Kidney (tissue), 14 donors: Measurements from ENCODE around the gene AP3M1. TPM values are rescaled to one million over a fixed set of nuclear protein-coding genes. Genes with fewer than 3 reads are reported as not detected.

ENCODE experiments used
- DNase-seq, 5 donors: peaks; one replicate each; pipeline ENCODE4 v3.0.0-alpha.2; 2013 to 2020
- FAIRE-seq: peaks from 2 replicates; lab custom pipeline; 2012; peaks lifted over from hg19 to GRCh38; lab: Jason Lieb, UNC
- H3K27ac ChIP-seq, 2 donors: one replicate each; pipeline ENCODE4 v1.7.0; 2013; ENCODE audit warnings: low read depth in 2 of 2, low read length in 2 of 2, inconsistent platforms in 1 of 2
- H3K27me3 ChIP-seq: one replicate; pipeline ENCODE4 v1.7.1; 2013; ENCODE audit warnings: low read length, inconsistent platforms; ENCODE audit not compliant: control insufficient read depth, insufficient read depth
- H3K36me3 ChIP-seq, 3 donors: one replicate each; pipeline versions ENCODE4 v1.7.0 to v1.7.1; 2013; ENCODE audit warnings: low read length in 3 of 3, control low read depth in 1 of 3, inconsistent platforms in 1 of 3; ENCODE audit not compliant: insufficient read depth in 3 of 3, control insufficient read depth in 2 of 3
- H3K4me1 ChIP-seq, 3 donors: one replicate each; pipeline versions ENCODE4 v1.7.0 to v1.7.1; 2013; ENCODE audit warnings: low read length in 3 of 3, inconsistent platforms in 1 of 3, low read depth in 1 of 3; ENCODE audit not compliant: control insufficient read depth in 2 of 3, insufficient read depth in 2 of 3
- H3K4me3 ChIP-seq, 3 donors: one replicate each; pipeline versions ENCODE4 v1.7.0 to v1.8.1; 2013; ENCODE audit warnings: low read length in 3 of 3, control low read depth in 1 of 3, inconsistent platforms in 1 of 3
- H3K9ac ChIP-seq, 3 donors: one replicate each; pipeline versions ENCODE4 v1.7.0 to v1.7.1; 2013; ENCODE audit warnings: low read length in 3 of 3, control low read depth in 1 of 3, inconsistent platforms in 1 of 3
- H3K9me3 ChIP-seq, 3 donors: one replicate each; pipeline versions ENCODE4 v1.7.0 to v1.7.1; 2013; ENCODE audit warnings: low read length in 3 of 3, control low read depth in 1 of 3, inconsistent platforms in 1 of 3; ENCODE audit not compliant: control insufficient read depth in 2 of 3, insufficient read depth in 1 of 3
- CTCF ChIP-seq: IDR thresholded peaks from 3 replicates; pipeline ENCODE4 v1.5.1; 2012; ENCODE audit warnings: mild to moderate bottlenecking, moderate library complexity, borderline replicate concordance; ENCODE audit not compliant: insufficient read depth; ENCODE audit errors: extremely low read depth
- intact Hi-C: fragments of 100-400 bp; cut with DNase I; formaldehyde crosslinking; loops from one replicate; pipeline ENCODE4 v1.11.1; 2022
- polyA plus RNA-seq: library from polyadenylated mRNA; stranded (reverse); fragments of 350-450 nt; fragmentation: Illumina TruSeq; extraction: RNeasy Lipid Tissue Mini Kit (QIAGEN cat#74804); gene quantifications from one replicate; pipeline ENCODE4 v1.2.3, GENCODE V29; 2014; ENCODE audit warnings: low read depth, low replicate concordance; ENCODE audit not compliant: insufficient read depth
- total RNA-seq: library from RNA; stranded (reverse); fragmentation: NEBNext Ultra II Directional; extraction: Animal tissue kit (Norgen Biotek cat#: 25700); gene quantifications from one replicate; pipeline ENCODE4 v1.2.1, GENCODE V29; 2021
- donor health status: control.
- donor health status: control.
- donor health status: control.
- donor health status: control.
- donor health status: control.
- donor health status: DM: yes; HTN: yes; CAD: no.
- donor health status: Normal renal cell carcinoma (clear cell type).

Gene AP3M1
- total and polyA plus RNA-seq, 2 donors from 2014 or later = 14.6 to 30.1 TPM

- Histone ChIP-seq H3K9me3 (no peaks in the 10 kb centered on the region), H3K4me1 (peaks cover 0 to 8% (median 0%) of the 10 kb centered on the region in 3 donors), H3K27me3 (no peaks in the 10 kb centered on the region), H3K36me3 (no peaks in the 10 kb centered on the region), H3K9ac (no peak overlapping the region), H3K4me3 (no peak overlapping the region), H3K27ac (no peak overlapping the region)
- FAIRE-seq (no peak), DNase-seq (no peak)
- no peak for TF ChIP-seq CTCF
- intact Hi-C loops = no loop called here
Measured at GRCh38 chr10:74179111-74179710, 28.6 kb upstream of the AP3M1 start.

GRCh38 chr10:74178042-74178791 lies 27.6 kb upstream of the AP3M1 start:
- Histone ChIP-seq H3K27ac (no peak overlapping the region), H3K9me3 (no peaks in the 10 kb centered on the region), H3K4me3 (no peak overlapping the region), H3K4me1 (peaks cover 0 to 8% (median 0%) of the 10 kb centered on the region in 3 donors), H3K9ac (no peak overlapping the region), H3K36me3 (no peaks in the 10 kb centered on the region), H3K27me3 (no peaks in the 10 kb centered on the region)
- intact Hi-C loops = no loop called here
- FAIRE-seq = no peak
- TF ChIP-seq CTCF = no peak
- no peak for DNase-seq

GRCh38 chr10:74177140-74177677 lies 26.6 kb upstream of the AP3M1 start:
- Histone ChIP-seq H3K4me1 (peaks cover 0 to 8% (median 0%) of the 10 kb centered on the region in 3 donors), H3K27me3 (no peaks in the 10 kb centered on the region), H3K9ac (peak overlapping the region; percentile 52 to 96 (median 90)), H3K9me3 (no peaks in the 10 kb centered on the region), H3K36me3 (no peaks in the 10 kb centered on the region), H3K27ac (peak overlapping the region; percentile 87 to 96), H3K4me3 (peak overlapping the region; percentile 91 to 100 (median 93))
- intact Hi-C loops = no loop called here
- FAIRE-seq (no peak), DNase-seq (peak in 2 of 5 donors; percentile 43 to 82)
- no peak for TF ChIP-seq CTCF
